Liver (tissue), 9 donors: ENCODE data around the gene TAF8. TPM values are rescaled to one million over a fixed set of nuclear protein-coding genes. Genes with fewer than 3 reads are reported as not detected.

ENCODE experiments used
- DNase-seq: peaks from one replicate; pipeline ENCODE4 v3.0.0-alpha.2; 2017; ENCODE audit warnings: low spot score
- H3K27ac ChIP-seq, 2 donors: one replicate each; pipeline ENCODE4 v1.7.0; 2013; ENCODE audit warnings: inconsistent platforms in 2 of 2, low read length in 2 of 2, control low read depth in 1 of 2, low read depth in 1 of 2, mild to moderate bottlenecking in 1 of 2
- H3K27me3 ChIP-seq, 4 donors: one replicate each; pipeline versions ENCODE4 v1.6.1 to v1.7.0; 2013; ENCODE audit warnings: low read length in 3 of 4, inconsistent platforms in 1 of 4, mild to moderate bottlenecking in 1 of 4, moderate library complexity in 1 of 4; ENCODE audit not compliant: control insufficient read depth in 4 of 4, insufficient read depth in 4 of 4
- H3K36me3 ChIP-seq, 4 donors: one replicate each; pipeline versions ENCODE4 v1.6.1 to v1.7.0; 2013; ENCODE audit warnings: low read length in 3 of 4, mild to moderate bottlenecking in 3 of 4, low read depth in 1 of 4, moderate library complexity in 1 of 4; ENCODE audit not compliant: control insufficient read depth in 4 of 4, insufficient read depth in 3 of 4
- H3K4me1 ChIP-seq, 4 donors: one replicate each; pipeline versions ENCODE4 v1.6.1 to v1.7.0; 2013; ENCODE audit warnings: low read length in 3 of 4, mild to moderate bottlenecking in 3 of 4, moderate library complexity in 1 of 4; ENCODE audit not compliant: control insufficient read depth in 4 of 4, insufficient read depth in 4 of 4
- H3K4me3 ChIP-seq, 3 donors: one replicate each; pipeline versions ENCODE4 v1.6.1 to v1.7.0; 2013; ENCODE audit warnings: low read length in 3 of 3, control low read depth in 1 of 3, low read depth in 1 of 3, mild to moderate bottlenecking in 1 of 3
- H3K9ac ChIP-seq, 2 donors: one replicate each; pipeline ENCODE4 v1.7.0; 2013; ENCODE audit warnings: low read length in 2 of 2, mild to moderate bottlenecking in 2 of 2, moderate library complexity in 2 of 2, control low read depth in 1 of 2, low read depth in 1 of 2
- H3K9me3 ChIP-seq, 4 donors: one replicate each; pipeline versions ENCODE4 v1.6.1 to v1.7.0; 2013; ENCODE audit warnings: low read length in 3 of 4; ENCODE audit not compliant: control insufficient read depth in 4 of 4
- CTCF ChIP-seq: fragments of 150-350 bp; IDR thresholded peaks from 2 replicates; pipeline ENCODE4 v1.5.1; 2017; ENCODE audit warnings: improper control_type of control experiment, low read depth, low read length; ENCODE audit not compliant: missing input control
- EGR1 ChIP-seq, 2 donors: IDR thresholded peaks; 2 replicates each; pipeline ENCODE4 v1.6.1; 2016 to 2018; ENCODE audit warnings: antibody characterized with exemption in 2 of 2, low read depth in 2 of 2
- FOXA1 ChIP-seq: IDR thresholded peaks from 2 replicates; pipeline ENCODE4 v1.6.1; 2016; ENCODE audit warnings: antibody characterized with exemption
- FOXA2 ChIP-seq: IDR thresholded peaks from 2 replicates; pipeline ENCODE4 v1.6.1; 2016; ENCODE audit warnings: antibody characterized with exemption
- GABPA ChIP-seq, 2 donors: IDR thresholded peaks in 1 of 2; conservative IDR thresholded peaks in 1 of 2; 2 replicates each; pipeline ENCODE4 v1.6.1; 2016; ENCODE audit warnings: antibody characterized with exemption in 2 of 2, mild to moderate bottlenecking in 1 of 2, moderate library complexity in 1 of 2
- HNF4A ChIP-seq, 2 donors: conservative IDR thresholded peaks; 2 replicates each; pipeline ENCODE4 v1.6.1; 2016; ENCODE audit warnings: antibody characterized with exemption in 2 of 2, mild to moderate bottlenecking in 2 of 2
- HNF4G ChIP-seq: IDR thresholded peaks from 2 replicates; pipeline ENCODE4 v1.6.1; 2016; ENCODE audit warnings: antibody characterized with exemption
- JUND ChIP-seq, 2 donors: IDR thresholded peaks; 2 replicates each; pipeline ENCODE4 v1.6.1; 2016; ENCODE audit warnings: antibody characterized with exemption in 2 of 2
- MAX ChIP-seq: IDR thresholded peaks from 2 replicates; pipeline ENCODE4 v1.6.1; 2016; ENCODE audit warnings: antibody characterized with exemption
- NR2F2 ChIP-seq: IDR thresholded peaks from 2 replicates; pipeline ENCODE4 v1.6.1; 2016; ENCODE audit warnings: antibody characterized with exemption
- RAD21 ChIP-seq, 2 donors: IDR thresholded peaks; 2 replicates each; pipeline ENCODE4 v1.6.1; 2016; ENCODE audit warnings: antibody characterized with exemption in 2 of 2, mild to moderate bottlenecking in 2 of 2
- REST ChIP-seq: IDR thresholded peaks from 2 replicates; pipeline ENCODE4 v1.6.1; 2016; ENCODE audit warnings: antibody characterized with exemption, mild to moderate bottlenecking
- RXRA ChIP-seq, 2 donors: IDR thresholded peaks; 2 replicates each; pipeline ENCODE4 v1.6.1; 2017 to 2018; ENCODE audit warnings: antibody characterized with exemption in 2 of 2, mild to moderate bottlenecking in 1 of 2
- SP1 ChIP-seq: IDR thresholded peaks from 2 replicates; pipeline ENCODE4 v1.6.1; 2018; ENCODE audit warnings: antibody characterized with exemption, mild to moderate bottlenecking
- TAF1 ChIP-seq: conservative IDR thresholded peaks from 2 replicates; pipeline ENCODE4 v1.6.1; 2016; ENCODE audit warnings: antibody characterized with exemption, mild to moderate bottlenecking
- YY1 ChIP-seq: IDR thresholded peaks from 2 replicates; pipeline ENCODE4 v1.6.1; 2016; ENCODE audit warnings: antibody characterized with exemption, mild to moderate bottlenecking
- ZBTB33 ChIP-seq: IDR thresholded peaks from 2 replicates; pipeline ENCODE4 v1.6.1; 2016; ENCODE audit warnings: antibody characterized with exemption
- WGBS: extraction: QIAGEN DNeasy Blood & Tissue Kit; methylation state at CpG from one replicate; pipeline ENCODE4 v1.1.7; 2013; 5-methylcytosine and 5-hydroxymethylcytosine counted together
- polyA plus RNA-seq, 2 donors: library from polyadenylated mRNA; stranded (reverse) in 1 of 2; unstranded in 1 of 2; fragments of 200-250 nt in 1 of 2; fragments of >200 nt in 1 of 2; fragmentation: Nextera tagmentation in 1 of 2; extraction: Ambion mirVana in 1 of 2; gene quantifications; one replicate each; pipeline versions ENCODE4 v1.2.1 to v1.2.3, GENCODE V29; 2013 to 2015
- total RNA-seq, 2 donors: library from RNA; depleted of rRNA; stranded (reverse); fragments of >200 nt; gene quantifications; one replicate each; pipeline ENCODE4 v1.2.3, GENCODE V29; 2014
- donor health status: healthy.
- donor health status: healthy.
- donor health status: healthy.
- donor health status: healthy.
- donor health status: healthy.

TAF8 gene
- total and polyA plus RNA-seq, 4 donors: 3.9 to 11.3 (median 7.4) TPM

GRCh38 chr6:42051268-42051653 lies 937 bp downstream of the TAF8 start:
- Histone ChIP-seq H3K36me3 (peaks cover 8 to 21% (median 17%) of the 10 kb centered on the region in 4 donors), H3K4me1 (peaks cover 1 to 36% (median 15%) of the 10 kb centered on the region in 4 donors), H3K9ac (peak overlapping the region; percentile 36 to 94)

GRCh38 chr6:42053601-42054000 lies 3.3 kb downstream of the TAF8 start:
- peaks cover 1 to 18% (median 9%) of the 10 kb centered on the region in 4 donors for H3K4me1 ChIP-seq
- DNase-seq: no peak
- H3K27ac ChIP-seq: no peak overlapping the region
- H3K4me3 ChIP-seq: no peak overlapping the region
- no peak overlapping the region for H3K9ac ChIP-seq
- H3K36me3 ChIP-seq: peaks cover 13 to 40% (median 33%) of the 10 kb centered on the region in 4 donors
- H3K9me3 ChIP-seq: no peaks in the 10 kb centered on the region
- H3K27me3 ChIP-seq: no peaks in the 10 kb centered on the region
- TF ChIP-seq EGR1 (IDR thresholded peaks at IDR 0.05; ENCODE audit: low read depth in 2 of 2) (no peak), NR2F2 (no peak), GABPA (IDR thresholded peaks at IDR 0.05 in 1 of 2, conservative IDR thresholded peaks at IDR 0.05 in 1 of 2) (no peak), REST (no peak), ZBTB33 (no peak), FOXA2 (no peak), FOXA1 (no peak), JUND (IDR thresholded peaks at IDR 0.05) (no peak)

More at GRCh38 chr6:42051268-42051653, 937 bp downstream of the TAF8 start:
- WGBS: 35% methylated on average over 8 of the region's 8 CpGs
- no peaks in the 10 kb centered on the region for H3K9me3 ChIP-seq
- no peak for TF ChIP-seq JUND (IDR thresholded peaks at IDR 0.05)
- no peak for TF ChIP-seq YY1
- no peak for TF ChIP-seq CTCF
- TF ChIP-seq RAD21 (IDR thresholded peaks at IDR 0.05): no peak
- no peak for TF ChIP-seq HNF4G
- no peak for TF ChIP-seq RXRA (IDR thresholded peaks at IDR 0.05)
- TF ChIP-seq HNF4A (conservative IDR thresholded peaks at IDR 0.05): no peak
- TF ChIP-seq NR2F2: no peak
- no peak for TF ChIP-seq GABPA (IDR thresholded peaks at IDR 0.05 in 1 of 2, conservative IDR thresholded peaks at IDR 0.05 in 1 of 2)
- no peak for TF ChIP-seq REST
- TF ChIP-seq FOXA2: no peak
- no peak for TF ChIP-seq EGR1 (IDR thresholded peaks at IDR 0.05; ENCODE audit: low read depth in 2 of 2)
- TF ChIP-seq MAX: no peak
- TF ChIP-seq TAF1: no peak
- no peak for TF ChIP-seq SP1
- peak overlapping the region; percentile 74 to 98 (median 75) for H3K4me3 ChIP-seq
- H3K27ac ChIP-seq: no peak overlapping the region
- no peak for DNase-seq
- H3K27me3 ChIP-seq: no peaks in the 10 kb centered on the region
